ENCODE results near the gene STAU1.

STAU1 gene

DNA sequence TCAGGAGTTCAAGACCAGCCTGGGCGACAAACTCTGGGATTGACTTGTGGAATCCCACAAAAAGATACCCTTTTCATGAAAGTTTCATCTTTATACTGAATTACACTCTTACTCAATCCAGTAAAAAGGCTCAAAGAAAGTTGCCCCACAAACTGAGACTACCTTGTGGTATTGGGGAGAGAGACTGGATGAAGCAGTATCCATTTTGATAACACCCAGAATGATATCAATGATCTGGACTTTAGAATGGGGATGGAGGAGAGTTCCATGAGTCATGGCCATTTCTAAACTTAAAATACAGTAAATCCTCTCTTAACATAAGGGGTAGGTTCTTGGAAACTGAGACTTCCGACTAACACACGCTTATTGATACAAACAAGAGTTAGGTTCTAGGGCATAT, 4.7 kb downstream of the STAU1 start:
- no peak for ATAC-seq
- TF ChIP-seq ISL1 (CRISPR knock-in tag; IDR thresholded peaks at IDR 0.05) (no peak), GLIS3 (CRISPR knock-in tag; IDR thresholded peaks at IDR 0.05) (no peak)

DNA sequence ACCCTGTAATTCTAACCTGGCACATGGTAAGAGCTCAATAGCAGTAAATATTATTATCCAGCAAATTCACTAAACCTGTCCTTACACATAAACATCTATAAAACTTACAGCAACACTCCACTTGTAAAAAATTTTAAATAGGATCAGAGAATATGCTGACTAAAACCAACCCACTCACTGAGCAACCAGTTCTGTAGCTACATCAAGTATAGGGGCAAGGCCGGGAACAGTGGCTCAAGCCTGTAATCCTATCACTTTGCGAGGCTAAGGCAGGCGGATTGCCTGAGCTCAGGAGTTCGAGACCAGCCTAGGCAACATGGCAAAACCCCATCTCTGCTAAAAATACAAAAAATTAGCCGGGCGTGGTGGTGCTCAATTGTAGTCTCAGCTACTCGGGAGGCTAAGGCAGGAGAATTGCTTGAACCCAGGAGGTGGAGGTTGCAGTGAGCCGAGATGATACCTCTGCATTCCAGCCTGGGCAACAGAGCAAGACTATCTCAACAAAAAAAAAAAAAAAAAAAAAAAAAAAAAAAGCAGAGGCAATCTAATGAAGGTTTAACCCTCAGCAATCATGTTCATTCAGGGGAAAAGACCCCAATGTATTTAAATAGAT, 6.8 kb downstream of the STAU1 start:
- ATAC-seq: no peak
- TF ChIP-seq TCF4 (CRISPR knock-in tag; IDR thresholded peaks at IDR 0.05; ENCODE audit: borderline replicate concordance): no peak
- TF ChIP-seq ISL1 (CRISPR knock-in tag; IDR thresholded peaks at IDR 0.05): no peak
- TF ChIP-seq, protein P1, sequence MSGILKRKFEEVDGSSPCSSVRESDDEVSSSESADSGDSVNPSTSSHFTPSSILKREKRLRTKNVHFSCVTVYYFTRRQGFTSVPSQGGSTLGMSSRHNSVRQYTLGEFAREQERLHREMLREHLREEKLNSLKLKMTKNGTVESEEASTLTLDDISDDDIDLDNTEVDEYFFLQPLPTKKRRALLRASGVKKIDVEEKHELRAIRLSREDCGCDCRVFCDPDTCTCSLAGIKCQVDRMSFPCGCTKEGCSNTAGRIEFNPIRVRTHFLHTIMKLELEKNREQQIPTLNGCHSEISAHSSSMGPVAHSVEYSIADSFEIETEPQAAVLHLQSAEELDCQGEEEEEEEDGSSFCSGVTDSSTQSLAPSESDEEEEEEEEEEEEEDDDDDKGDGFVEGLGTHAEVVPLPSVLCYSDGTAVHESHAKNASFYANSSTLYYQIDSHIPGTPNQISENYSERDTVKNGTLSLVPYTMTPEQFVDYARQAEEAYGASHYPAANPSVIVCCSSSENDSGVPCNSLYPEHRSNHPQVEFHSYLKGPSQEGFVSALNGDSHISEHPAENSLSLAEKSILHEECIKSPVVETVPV (CRISPR knock-in tag; IDR thresholded peaks at IDR 0.05): no peak
- TF ChIP-seq ZNF70 (CRISPR knock-in tag; IDR thresholded peaks at IDR 0.05): no peak
- TF ChIP-seq GLIS3 (CRISPR knock-in tag; IDR thresholded peaks at IDR 0.05): no peak
- TF ChIP-seq PATZ1 (CRISPR knock-in tag; IDR thresholded peaks at IDR 0.05; ENCODE audit: borderline replicate concordance): no peak
- no peak for TF ChIP-seq BACH2 (CRISPR knock-in tag; IDR thresholded peaks at IDR 0.05; ENCODE audit: borderline replicate concordance)
- TF ChIP-seq, protein P2, sequence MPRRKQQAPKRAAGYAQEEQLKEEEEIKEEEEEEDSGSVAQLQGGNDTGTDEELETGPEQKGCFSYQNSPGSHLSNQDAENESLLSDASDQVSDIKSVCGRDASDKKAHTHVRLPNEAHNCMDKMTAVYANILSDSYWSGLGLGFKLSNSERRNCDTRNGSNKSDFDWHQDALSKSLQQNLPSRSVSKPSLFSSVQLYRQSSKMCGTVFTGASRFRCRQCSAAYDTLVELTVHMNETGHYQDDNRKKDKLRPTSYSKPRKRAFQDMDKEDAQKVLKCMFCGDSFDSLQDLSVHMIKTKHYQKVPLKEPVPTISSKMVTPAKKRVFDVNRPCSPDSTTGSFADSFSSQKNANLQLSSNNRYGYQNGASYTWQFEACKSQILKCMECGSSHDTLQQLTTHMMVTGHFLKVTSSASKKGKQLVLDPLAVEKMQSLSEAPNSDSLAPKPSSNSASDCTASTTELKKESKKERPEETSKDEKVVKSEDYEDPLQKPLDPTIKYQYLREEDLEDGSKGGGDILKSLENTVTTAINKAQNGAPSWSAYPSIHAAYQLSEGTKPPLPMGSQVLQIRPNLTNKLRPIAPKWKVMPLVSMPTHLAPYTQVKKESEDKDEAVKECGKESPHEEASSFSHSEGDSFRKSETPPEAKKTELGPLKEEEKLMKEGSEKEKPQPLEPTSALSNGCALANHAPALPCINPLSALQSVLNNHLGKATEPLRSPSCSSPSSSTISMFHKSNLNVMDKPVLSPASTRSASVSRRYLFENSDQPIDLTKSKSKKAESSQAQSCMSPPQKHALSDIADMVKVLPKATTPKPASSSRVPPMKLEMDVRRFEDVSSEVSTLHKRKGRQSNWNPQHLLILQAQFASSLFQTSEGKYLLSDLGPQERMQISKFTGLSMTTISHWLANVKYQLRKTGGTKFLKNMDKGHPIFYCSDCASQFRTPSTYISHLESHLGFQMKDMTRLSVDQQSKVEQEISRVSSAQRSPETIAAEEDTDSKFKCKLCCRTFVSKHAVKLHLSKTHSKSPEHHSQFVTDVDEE (CRISPR knock-in tag; IDR thresholded peaks at IDR 0.05): no peak

DNA sequence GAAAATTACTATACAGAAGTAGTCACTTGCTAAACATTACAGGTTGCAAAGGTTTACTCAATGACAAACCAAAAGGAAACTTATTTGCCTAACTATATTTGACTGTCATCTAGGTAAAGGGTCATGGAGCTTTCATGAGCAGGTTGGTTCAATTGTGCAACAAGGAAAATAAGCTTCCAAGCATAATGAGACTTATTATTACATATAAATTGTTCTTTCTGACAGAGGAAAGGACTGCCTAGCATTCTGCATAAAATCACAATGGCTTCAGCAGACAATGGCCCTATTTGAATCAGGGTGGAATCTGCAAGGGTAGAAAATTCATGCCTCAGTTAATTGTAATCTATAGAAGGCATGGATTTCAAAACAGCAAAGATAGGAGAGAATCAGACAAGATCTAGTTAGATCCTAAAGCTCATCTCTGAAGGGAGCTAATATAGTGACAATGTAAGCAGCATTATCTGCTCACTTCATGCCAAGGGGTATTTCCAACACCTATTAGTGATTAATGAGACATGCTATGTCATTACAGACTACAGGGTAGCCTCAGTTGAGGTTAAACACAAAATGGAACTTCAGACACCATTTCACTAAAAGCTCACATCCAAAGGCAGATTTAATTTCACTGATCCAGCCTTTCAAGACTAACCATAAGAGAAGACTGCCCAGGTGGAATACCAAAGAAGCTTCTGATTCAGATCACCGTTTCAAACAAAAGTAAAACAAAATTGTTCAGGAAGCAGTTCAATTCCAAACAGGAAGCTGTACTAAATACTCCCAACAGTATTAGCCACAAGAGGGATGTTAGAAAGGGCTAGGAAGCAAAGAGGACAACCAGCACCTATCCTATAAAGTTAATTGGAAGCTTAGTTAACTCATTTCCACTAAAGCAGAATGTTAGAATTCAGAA, 8.5 kb downstream of the STAU1 start:
- ATAC-seq: no peak
- no peak for TF ChIP-seq ZNF70 (CRISPR knock-in tag; IDR thresholded peaks at IDR 0.05)
- TF ChIP-seq TOX (CRISPR knock-in tag; IDR thresholded peaks at IDR 0.05; ENCODE audit: borderline replicate concordance): no peak
- TF ChIP-seq ISL1 (CRISPR knock-in tag; IDR thresholded peaks at IDR 0.05): no peak
- TF ChIP-seq TCF4 (CRISPR knock-in tag; IDR thresholded peaks at IDR 0.05; ENCODE audit: borderline replicate concordance): no peak
- no peak for TF ChIP-seq PATZ1 (CRISPR knock-in tag; IDR thresholded peaks at IDR 0.05; ENCODE audit: borderline replicate concordance)
- no peak for TF ChIP-seq SNAI2 (CRISPR knock-in tag; IDR thresholded peaks at IDR 0.05)

DNA sequence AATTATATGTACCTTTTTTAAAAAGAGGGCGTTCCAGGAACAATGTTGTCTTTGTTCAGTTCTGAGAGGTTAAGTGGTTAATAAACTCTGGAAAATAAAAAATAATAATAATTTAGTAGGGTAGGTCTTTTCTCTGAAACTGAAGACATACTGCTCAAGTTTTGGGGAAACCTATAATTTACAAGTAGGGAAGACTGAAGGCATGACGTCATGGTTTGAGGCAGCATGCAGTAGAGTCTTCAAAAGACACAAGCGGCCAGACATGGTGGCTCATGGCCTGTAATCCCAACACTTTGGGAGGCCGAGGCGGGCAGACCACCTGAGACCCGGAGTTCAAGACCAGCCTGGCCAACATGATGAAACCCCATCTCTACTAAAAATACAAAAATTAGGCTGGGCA, 14.0 kb downstream of the STAU1 start:
- ATAC-seq: no peak
- TF ChIP-seq ARNTL (CRISPR knock-in tag; IDR thresholded peaks at IDR 0.05; ENCODE audit: borderline replicate concordance, low read depth) (no peak), ZFP3 (CRISPR knock-in tag; IDR thresholded peaks at IDR 0.05) (no peak), ZNF565 (CRISPR knock-in tag; conservative IDR thresholded peaks at IDR 0.05; ENCODE audit: low read depth) (no peak), GLIS3 (CRISPR knock-in tag; IDR thresholded peaks at IDR 0.05) (no peak), ZC3H10 (CRISPR knock-in tag; IDR thresholded peaks at IDR 0.05) (no peak), ISL1 (CRISPR knock-in tag; IDR thresholded peaks at IDR 0.05) (no peak), RARB (CRISPR knock-in tag; IDR thresholded peaks at IDR 0.05) (no peak), ZFP30 (CRISPR knock-in tag; IDR thresholded peaks at IDR 0.05) (no peak)
- TF ChIP-seq, protein P1 (CRISPR knock-in tag; IDR thresholded peaks at IDR 0.05): no peak
- TF ChIP-seq, protein P2 (CRISPR knock-in tag; IDR thresholded peaks at IDR 0.05): no peak
